Raji (cell line): Measurements from ENCODE around the gene AGGF1.

Experiments used
- POLR2A ChIP-seq: IDR thresholded peaks from 2 replicates; pipeline ENCODE4 v1.6.1; 2011; ENCODE audit warnings: low read depth, low read length, control low read depth; ENCODE audit not compliant: insufficient read depth

The AGGF1 gene

DNA sequence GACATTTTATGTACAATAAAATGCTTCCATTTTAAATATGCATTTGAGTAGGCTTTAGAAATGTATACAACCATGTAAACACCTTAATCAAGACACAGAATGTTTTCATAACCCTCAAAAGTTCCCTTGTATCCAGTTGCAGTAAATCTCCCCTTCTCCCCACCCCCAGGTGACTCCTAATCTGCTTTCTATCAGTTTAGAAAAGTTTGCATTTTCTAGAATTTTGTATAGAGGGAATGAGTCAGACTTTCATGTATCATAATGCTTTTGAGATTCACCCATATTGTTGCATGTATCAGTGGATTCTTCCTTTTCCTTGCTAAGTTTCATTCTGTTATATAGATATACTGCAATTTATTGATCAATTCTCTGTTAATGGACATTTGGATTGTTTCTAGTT is 74.6 kb downstream of the AGGF1 start:
- TF ChIP-seq POLR2A = no peak
